ENCODE results near the gene VCX3B.
"Not testable (repeated sequence)": the region's sequence is repeated elsewhere in the genome, so short reads cannot be mapped to it uniquely, and the experiment has no call there.

VCX3B gene

GRCh38 chrX:8464530-8464929 is at the start of gene VCX3B:
TSS of gene VCX3B (plus strand) at chrX:8464830. CDS start at chrX:8465451, 621 bp downstream.
- not testable (repeated sequence) for H3K27ac ChIP-seq

- no peak overlapping the region for H3K27ac ChIP-seq
- no peak for TF ChIP-seq CTCF (conservative IDR thresholded peaks at IDR 0.05)
Observed at GRCh38 chrX:8418301-8418700, 46.3 kb upstream of the VCX3B start.

GRCh38 chrX:8424912-8425311 is 39.7 kb upstream of the VCX3B start:
- no peak overlapping the region for H3K27ac ChIP-seq
- TF ChIP-seq CTCF (conservative IDR thresholded peaks at IDR 0.05): no peak

- TF ChIP-seq CTCF (conservative IDR thresholded peaks at IDR 0.05): no peak
Observed at GRCh38 chrX:8429692-8430249, 34.9 kb upstream of the VCX3B start.

GRCh38 chrX:8430444-8430843 is 34.2 kb upstream of the VCX3B start:
- H3K27ac ChIP-seq: no peak overlapping the region
- no peak for TF ChIP-seq CTCF (conservative IDR thresholded peaks at IDR 0.05)

More at GRCh38 chrX:8429692-8430249, 34.9 kb upstream of the VCX3B start:
- H3K27ac ChIP-seq: no peak overlapping the region

- TF ChIP-seq CTCF (conservative IDR thresholded peaks at IDR 0.05): no peak
- H3K27ac ChIP-seq: no peak overlapping the region
Observed at GRCh38 chrX:8432396-8432795, 32.2 kb upstream of the VCX3B start.

GRCh38 chrX:8433109-8434062 is 31.2 kb upstream of the VCX3B start:
- no peak overlapping the region for H3K27ac ChIP-seq
- no peak for TF ChIP-seq CTCF (conservative IDR thresholded peaks at IDR 0.05)

GRCh38 chrX:8447368-8447767 is 17.3 kb upstream of the VCX3B start:
- no peak overlapping the region for H3K27ac ChIP-seq
- no peak for TF ChIP-seq CTCF (conservative IDR thresholded peaks at IDR 0.05)

- H3K27ac ChIP-seq: not testable (repeated sequence)
Observed at GRCh38 chrX:8452343-8452742, 12.3 kb upstream of the VCX3B start.
